Breast epithelium (tissue), 3 donors: ENCODE measurements around the gene KSR2.

Source experiments
- CTCF ChIP-seq, 3 donors: fragments of 450-650 bp; IDR thresholded peaks; one replicate each; pipeline ENCODE4 v1.5.1; 2016 to 2017; ENCODE audit warnings: antibody characterized with exemption in 3 of 3, mild to moderate bottlenecking in 3 of 3, moderate library complexity in 3 of 3
- POLR2A ChIP-seq: fragments of 450-650 bp; IDR thresholded peaks from one replicate; pipeline ENCODE4 v1.6.1; 2016; ENCODE audit warnings: antibody characterized with exemption, mild to moderate bottlenecking, moderate library complexity

- TF ChIP-seq CTCF (IDR thresholded peaks at IDR 0.05), result no peak
- no peak for TF ChIP-seq POLR2A
These were observed 444.0 kb downstream of the KSR2 start for GRCh38 chr12:117524806-117525205.
